WTC11 (cell line): ENCODE results near the gene RAD21L1. TPM values are rescaled to one million over a fixed set of nuclear protein-coding genes. Genes with fewer than 3 reads are reported as not detected.

Experiments used
- ATAC-seq: fragments of 200-7000 bp; cut with Tn5 transposase; 2 replicates; pipeline ENCODE4 v1.10.0; 2021; ENCODE audit warnings: mild to moderate bottlenecking, moderate library complexity
- CTCF ChIA-PET: fragments of 300-600 bp; sonication (Branson Sonifier 250); formaldehyde crosslinking; loops from one replicate; lab custom pipeline; 2021; ENCODE audit warnings: antibody characterized with exemption; lab: Charles Lee
- POLR2A ChIA-PET: fragments of 350-600 bp; sonication (Branson Sonifier 250); formaldehyde crosslinking; loops from one replicate; lab custom pipeline; 2021; ENCODE audit warnings: antibody characterized with exemption; lab: Charles Lee
- DNase-seq: peaks from one replicate; pipeline ENCODE4 v3.0.0; 2021; ENCODE audit warnings: low spot score
- H3K27ac Mint-ChIP-seq: 2 replicates; pipeline ENCODE4 v1.8.0; 2021; ENCODE audit warnings: mixed read lengths
- H3K27me3 Mint-ChIP-seq: 2 replicates; pipeline ENCODE4 v1.8.0; 2021; ENCODE audit warnings: low read depth, mild to moderate bottlenecking, moderate library complexity, mixed read lengths
- H3K36me3 Mint-ChIP-seq: 2 replicates; pipeline ENCODE4 v1.8.0; 2021; ENCODE audit warnings: mixed read lengths
- H3K4me1 Mint-ChIP-seq: 2 replicates; pipeline ENCODE4 v1.8.0; 2022; ENCODE audit warnings: mixed read lengths
- H3K4me3 Mint-ChIP-seq: 2 replicates; pipeline ENCODE4 v1.8.0; 2021; ENCODE audit warnings: mild to moderate bottlenecking, moderate library complexity, mixed read lengths
- H3K9me3 Mint-ChIP-seq: 2 replicates; pipeline ENCODE4 v1.8.0; 2021; ENCODE audit warnings: mixed read lengths
- ATF6 ChIP-seq: sonication (generic); formaldehyde crosslinking; IDR thresholded peaks from 2 replicates; pipeline ENCODE4 v1.8.1; 2023; ENCODE audit warnings: mild to moderate bottlenecking, missing genetic modification reagents
- E2F5 ChIP-seq: sonication (generic); formaldehyde crosslinking; IDR thresholded peaks from 2 replicates; pipeline ENCODE4 v1.8.1; 2022; ENCODE audit warnings: mild to moderate bottlenecking, moderate library complexity, missing genetic modification reagents
- FOXK1 ChIP-seq: sonication (generic); formaldehyde crosslinking; IDR thresholded peaks from 2 replicates; pipeline ENCODE4 v1.8.0; 2022; ENCODE audit warnings: mild to moderate bottlenecking, moderate library complexity, missing genetic modification reagents
- FOXP4 ChIP-seq: sonication (generic); formaldehyde crosslinking; IDR thresholded peaks from 2 replicates; pipeline ENCODE4 v1.8.0; 2022; ENCODE audit warnings: mild to moderate bottlenecking, missing genetic modification reagents
- GRHL2 ChIP-seq: fragments of 250-450 bp; sonication (Bioruptor Pico); IDR thresholded peaks from 2 replicates; pipeline ENCODE4 v1.8.0; 2022; ENCODE audit warnings: mild to moderate bottlenecking, moderate library complexity; ENCODE audit not compliant: insufficient replicate concordance, severe bottlenecking
- GTF2I ChIP-seq: fragments of 250-450 bp; sonication (Bioruptor Pico); conservative IDR thresholded peaks from 2 replicates; pipeline ENCODE4 v1.4.0; 2021; ENCODE audit warnings: mild to moderate bottlenecking
- JAZF1 ChIP-seq: fragments of 250-450 bp; sonication (Bioruptor Pico); IDR thresholded peaks from 2 replicates; pipeline ENCODE4 v1.9.0; 2021; ENCODE audit warnings: moderate library complexity, mild to moderate bottlenecking, inconsistent platforms
- KAT7 ChIP-seq: sonication (generic); formaldehyde crosslinking; IDR thresholded peaks from 2 replicates; pipeline ENCODE4 v1.8.1; 2023; ENCODE audit warnings: missing genetic modification reagents, mild to moderate bottlenecking, borderline replicate concordance
- NFYB ChIP-seq: sonication (generic); formaldehyde crosslinking; conservative IDR thresholded peaks from 2 replicates; pipeline ENCODE4 v1.8.0; 2022; ENCODE audit warnings: low read depth, missing genetic modification reagents
- NR2C2 ChIP-seq: sonication (generic); formaldehyde crosslinking; IDR thresholded peaks from 2 replicates; pipeline ENCODE4 v1.8.0; 2022; ENCODE audit warnings: mild to moderate bottlenecking, missing genetic modification reagents
- SMAD3 ChIP-seq: sonication (generic); formaldehyde crosslinking; IDR thresholded peaks from 2 replicates; pipeline ENCODE4 v1.8.0; 2022; ENCODE audit warnings: missing genetic modification reagents, mild to moderate bottlenecking, borderline replicate concordance
- USF1 ChIP-seq: sonication (generic); formaldehyde crosslinking; IDR thresholded peaks from 2 replicates; pipeline ENCODE4 v1.8.0; 2022; ENCODE audit warnings: mild to moderate bottlenecking, missing genetic modification reagents
- USF2 ChIP-seq: sonication (generic); formaldehyde crosslinking; IDR thresholded peaks from 2 replicates; pipeline ENCODE4 v1.8.1; 2023; ENCODE audit warnings: mild to moderate bottlenecking, missing genetic modification reagents, moderate library complexity
- ZNF232 ChIP-seq: sonication (generic); formaldehyde crosslinking; IDR thresholded peaks from 2 replicates; pipeline ENCODE4 v1.8.0; 2022; ENCODE audit warnings: mild to moderate bottlenecking, missing genetic modification reagents
- ZNF263 ChIP-seq: sonication (generic); formaldehyde crosslinking; IDR thresholded peaks from 2 replicates; pipeline ENCODE4 v1.8.1; 2022; ENCODE audit warnings: low read depth, mild to moderate bottlenecking, moderate library complexity, missing genetic modification reagents
- ZNF532 ChIP-seq: fragments of 250-450 bp; sonication (Bioruptor Pico); IDR thresholded peaks from 2 replicates; pipeline ENCODE4 v1.9.0; 2021; ENCODE audit warnings: mild to moderate bottlenecking, borderline replicate concordance
- total RNA-seq: library from RNA; stranded (reverse); gene quantifications from 3 replicates; pipeline ENCODE4 v1.2.3, GENCODE V29; 2021

Gene RAD21L1
- total RNA-seq, 1 experiment from 2014 or later = 0.77 TPM

- TF ChIP-seq ZNF532 (CRISPR knock-in tag) = no peak
- no peak for TF ChIP-seq GTF2I (CRISPR knock-in tag)
- no peak for TF ChIP-seq NR2C2 (CRISPR knock-in tag)
- no peak for TF ChIP-seq SMAD3 (CRISPR knock-in tag)
- no peak for TF ChIP-seq GRHL2 (CRISPR knock-in tag)
- no peak for TF ChIP-seq USF2 (CRISPR knock-in tag)
- no peak for TF ChIP-seq FOXK1 (CRISPR knock-in tag)
Observed at GRCh38 chr20:1206366-1207148, 19.3 kb upstream of the RAD21L1 start (continued).

GRCh38 chr20:1207293-1207878 lies 18.5 kb upstream of the RAD21L1 start:
- H3K4me3 Mint-ChIP-seq = no peak overlapping the region
- DNase-seq = no peak
- no peak for TF ChIP-seq FOXP4 (CRISPR knock-in tag)
- 0 out of 2 replicates have a peak, but pooled peaks have one; percentile 26 for TF ChIP-seq USF2 (CRISPR knock-in tag)
- TF ChIP-seq NFYB (CRISPR knock-in tag) = 0 out of 2 replicates have a peak, but pooled peaks have one; percentile 11
- CTCF ChIA-PET = no interaction called here
- no peaks in the 10 kb centered on the region for H3K36me3 Mint-ChIP-seq
- peaks cover 14% of the 10 kb centered on the region for H3K27me3 Mint-ChIP-seq
- H3K4me1 Mint-ChIP-seq = peaks cover 2% of the 10 kb centered on the region
- peak; percentile 51; the same call in 1 of the 2 replicates for ATAC-seq
- H3K27ac Mint-ChIP-seq = no peak overlapping the region
- no peaks in the 10 kb centered on the region for H3K9me3 Mint-ChIP-seq
- POLR2A ChIA-PET = no interaction called here

- TF ChIP-seq ZNF232 (CRISPR knock-in tag) = no peak
- no peak for TF ChIP-seq ZNF263
- TF ChIP-seq E2F5 = no peak
- TF ChIP-seq KAT7 (CRISPR knock-in tag) = no peak
- no peak for TF ChIP-seq ATF6
- no peak for TF ChIP-seq USF1 (CRISPR knock-in tag)
- no peak for TF ChIP-seq JAZF1 (CRISPR knock-in tag)
- peaks cover 25% of the 10 kb centered on the region for H3K27me3 Mint-ChIP-seq
- H3K4me3 Mint-ChIP-seq = no peak overlapping the region
- no peak overlapping the region for H3K27ac Mint-ChIP-seq
- peaks cover 10% of the 10 kb centered on the region for H3K4me1 Mint-ChIP-seq
- H3K9me3 Mint-ChIP-seq = no peaks in the 10 kb centered on the region
- no peak for DNase-seq
- ChIA-PET POLR2A (no interaction called here), CTCF (interaction anchor here (0.7 to 1.2 kb wide), 4 partner anchors 11 to 188 kb away, joined by 3 read pairs; no protein-coding TSS in a partner anchor)
- no peak for ATAC-seq
- H3K36me3 Mint-ChIP-seq = no peaks in the 10 kb centered on the region
Observed at GRCh38 chr20:1209447-1210387, 16.1 kb upstream of the RAD21L1 start.
